DMS53 treated with DMSO at 0.1 percent for 48 hours (cell line): ENCODE results near the gene SH3BP5.

Experiments
- DNase-seq: peaks from one replicate; lab custom pipeline; 2025; ENCODE audit not compliant: unreplicated experiment; lab: John Stamatoyannopoulos, UW

Gene SH3BP5

DNA sequence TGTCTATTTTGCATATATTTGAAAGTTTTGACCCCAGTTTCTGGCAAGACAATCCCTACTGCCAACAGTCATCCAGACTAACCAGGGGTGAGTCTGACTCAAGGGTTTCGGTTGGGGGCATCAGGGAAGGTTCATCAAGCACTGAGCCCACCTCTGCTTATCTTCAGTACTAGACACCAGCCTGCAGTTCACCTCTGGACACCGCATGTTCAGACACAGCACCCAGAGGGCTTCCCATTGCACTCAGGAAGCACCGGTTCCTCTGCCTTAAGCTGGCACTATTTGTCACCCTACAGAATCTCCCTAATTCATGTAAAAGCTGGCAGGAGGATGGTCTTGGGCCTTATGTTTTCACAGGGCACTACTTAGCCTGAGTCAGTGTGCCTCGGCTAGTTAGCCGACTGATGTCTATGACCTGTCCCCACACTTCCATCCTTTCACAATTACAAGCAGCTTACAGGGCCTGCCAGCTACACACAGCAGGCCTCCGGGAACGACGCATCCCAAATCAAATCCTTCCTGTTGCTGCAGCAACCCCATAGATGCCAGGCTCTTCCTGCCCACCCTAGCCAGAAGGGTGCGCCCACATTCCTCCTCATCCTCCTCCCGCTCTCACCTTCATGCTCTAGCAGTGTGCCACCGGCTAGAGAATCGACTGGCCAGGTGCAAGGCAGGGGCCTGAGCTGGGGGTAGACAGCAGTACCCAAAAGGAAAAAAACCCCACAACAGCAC is 52.5 kb downstream of the SH3BP5 start:
- no peak for DNase-seq

DNA sequence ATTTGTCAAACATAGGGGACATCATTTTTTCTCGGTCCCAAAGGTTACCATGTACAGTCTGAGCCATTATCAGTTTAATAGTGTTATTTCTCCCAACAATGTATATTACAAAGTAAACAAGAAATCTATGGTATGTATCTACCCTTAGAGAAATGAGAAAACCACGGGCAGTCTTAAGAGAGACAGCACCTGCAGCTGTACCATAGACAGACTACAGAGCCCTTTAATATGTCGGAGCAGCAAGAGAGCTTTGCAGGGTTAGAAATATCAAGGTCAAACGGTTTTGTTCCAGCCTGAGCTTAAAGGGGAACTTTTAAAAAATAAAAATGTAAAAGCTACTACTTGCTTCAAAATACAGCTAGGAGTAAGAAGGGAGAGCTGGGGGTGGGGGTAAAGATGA is 53.2 kb downstream of the SH3BP5 start:
- DNase-seq = no peak

GRCh38 chr3:15277861-15278500 is 54.4 kb downstream of the SH3BP5 start:
- no peak for DNase-seq

- no peak for DNase-seq
Observed at GRCh38 chr3:15276028-15276724, 56.2 kb downstream of the SH3BP5 start.

GRCh38 chr3:15273227-15273626 is 59.2 kb downstream of the SH3BP5 start:
- no peak for DNase-seq

DNA sequence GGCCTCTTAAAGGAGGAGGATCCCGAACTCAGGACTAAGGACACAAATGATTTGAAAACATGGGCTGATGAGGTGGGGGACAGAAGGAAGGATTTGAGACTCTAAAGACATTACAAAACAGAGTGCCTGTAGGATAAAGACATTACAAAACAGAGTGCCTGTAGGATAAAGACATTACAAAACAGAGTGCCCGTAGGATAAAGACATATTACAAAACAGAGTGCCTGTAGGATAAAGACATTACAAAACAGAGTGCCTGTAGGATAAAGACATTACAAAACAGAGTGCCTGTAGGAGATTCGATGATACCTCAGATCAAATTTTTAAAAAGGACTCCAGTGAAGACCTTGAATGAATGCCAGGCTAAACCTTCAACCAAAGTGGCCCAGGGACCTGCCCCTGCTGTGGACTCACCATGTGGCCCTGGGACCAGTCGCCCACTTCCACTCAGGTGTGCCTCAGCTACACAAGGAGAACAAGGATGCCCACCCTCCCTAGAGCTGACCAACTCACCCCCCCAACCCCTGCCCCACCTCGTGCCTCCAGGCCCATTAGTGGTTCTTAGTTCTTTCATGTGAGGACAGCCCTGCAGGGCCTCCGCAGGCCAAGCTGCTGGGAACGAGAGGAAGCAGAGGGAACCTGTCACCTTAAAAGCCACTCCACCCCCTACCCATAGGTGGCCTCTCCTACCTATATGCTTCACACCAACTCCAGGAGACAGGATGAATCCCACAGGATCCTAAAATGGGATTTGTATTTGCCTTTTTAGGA is 59.8 kb downstream of the SH3BP5 start:
- DNase-seq = no peak

- no peak for DNase-seq
Observed at GRCh38 chr3:15271785-15272381, 60.5 kb downstream of the SH3BP5 start.

- no peak for DNase-seq
Observed at GRCh38 chr3:15271030-15271429, 61.4 kb downstream of the SH3BP5 start.

DNA sequence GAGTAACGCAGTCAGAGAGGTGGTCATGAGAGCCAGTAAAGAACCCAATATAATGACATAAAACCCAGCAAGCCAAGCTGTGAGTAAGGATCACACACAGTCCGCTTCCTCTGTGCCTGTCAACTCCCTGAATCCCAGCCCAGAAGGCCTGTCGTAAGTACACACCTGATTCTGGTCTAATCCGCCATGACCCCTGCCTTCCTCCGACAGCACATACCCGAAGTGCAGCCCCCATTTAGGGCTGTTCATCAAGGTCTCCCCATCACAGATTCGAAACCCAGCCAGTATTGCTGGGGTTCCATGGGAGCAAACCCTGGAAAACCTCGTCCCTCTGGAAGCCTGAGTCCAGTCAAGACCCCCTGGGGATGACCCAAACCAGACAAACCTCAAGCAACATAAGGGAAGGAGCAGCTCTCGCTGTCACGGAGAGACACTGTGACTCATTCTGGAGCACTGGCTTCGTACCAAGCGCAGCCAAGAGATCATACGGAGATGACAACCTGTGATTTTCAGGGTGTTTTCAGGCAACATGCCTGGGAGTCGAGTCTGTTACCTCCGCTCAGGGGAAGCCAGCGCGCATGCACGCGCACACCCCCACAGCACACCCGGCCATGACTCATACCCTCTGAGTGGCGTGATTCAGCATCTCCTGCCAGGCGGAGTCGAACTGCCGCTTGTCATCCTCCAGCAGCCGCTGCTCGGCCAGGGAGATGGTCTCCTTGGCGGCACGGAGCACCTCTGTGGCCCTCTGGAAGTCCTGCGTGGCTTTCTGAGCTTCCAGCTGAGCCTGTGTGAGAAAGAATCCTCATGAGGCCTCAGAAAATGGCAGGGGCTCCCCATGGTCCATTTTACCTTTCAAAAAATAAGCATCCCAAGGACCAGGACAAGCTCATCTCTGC is 63.0 kb downstream of the SH3BP5 start:
- peak; percentile 43 for DNase-seq

- peak; percentile 34 for DNase-seq
Observed at GRCh38 chr3:15268033-15268631, 64.3 kb downstream of the SH3BP5 start.

GRCh38 chr3:15267502-15267901 is 64.9 kb downstream of the SH3BP5 start:
- no peak for DNase-seq

DNA sequence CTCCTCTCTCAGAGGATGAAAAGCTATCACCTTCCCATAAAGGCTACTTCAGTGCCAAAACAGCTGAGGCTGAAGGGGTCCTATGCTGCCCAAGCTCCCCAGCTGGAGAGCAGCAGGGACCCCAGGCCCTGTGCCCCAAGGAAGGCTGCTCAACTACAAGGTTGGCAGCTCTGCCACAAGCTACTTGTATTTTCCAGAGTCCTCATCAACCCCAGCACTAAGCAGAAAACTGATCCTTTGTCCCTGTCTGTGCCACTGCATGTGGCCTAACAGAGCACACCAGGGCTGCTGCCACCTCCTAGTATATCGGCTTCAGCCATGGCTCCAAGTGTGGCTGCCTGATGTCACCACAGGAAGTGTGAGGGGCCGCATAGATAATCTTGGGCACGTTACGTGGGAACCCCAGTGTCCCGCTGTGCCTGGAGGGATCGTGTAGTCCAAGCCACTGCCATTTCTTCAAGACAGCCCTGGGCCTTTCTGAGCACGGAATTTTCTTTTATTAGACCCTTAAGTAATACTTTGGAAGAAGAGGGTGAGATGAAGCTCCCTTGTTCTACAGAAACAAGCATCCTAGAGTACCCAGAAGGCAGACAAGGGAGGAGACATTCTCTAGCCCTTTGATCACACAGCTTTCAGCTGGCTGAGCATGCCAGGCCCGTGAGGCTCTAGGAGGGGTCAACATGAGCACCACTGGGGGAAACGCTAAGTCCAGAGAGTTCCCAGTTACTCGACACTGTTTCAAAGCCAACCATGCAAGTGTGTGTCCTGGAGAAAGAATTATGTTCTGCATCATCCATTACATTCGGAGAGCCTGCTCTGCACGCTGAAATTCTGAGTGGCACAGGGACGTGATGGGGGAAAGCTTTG is 65.6 kb downstream of the SH3BP5 start:
- DNase-seq = no peak

- DNase-seq = no peak
Observed at GRCh38 chr3:15265655-15266509, 66.5 kb downstream of the SH3BP5 start.

GRCh38 chr3:15264486-15264885 is 67.9 kb downstream of the SH3BP5 start:
- DNase-seq = no peak

GRCh38 chr3:15263926-15264325 is 68.5 kb downstream of the SH3BP5 start:
- no peak for DNase-seq

GRCh38 chr3:15263120-15263519 is 69.3 kb downstream of the SH3BP5 start:
- DNase-seq = no peak

- no peak for DNase-seq
Observed at GRCh38 chr3:15262021-15262420, 70.4 kb downstream of the SH3BP5 start.

DNA sequence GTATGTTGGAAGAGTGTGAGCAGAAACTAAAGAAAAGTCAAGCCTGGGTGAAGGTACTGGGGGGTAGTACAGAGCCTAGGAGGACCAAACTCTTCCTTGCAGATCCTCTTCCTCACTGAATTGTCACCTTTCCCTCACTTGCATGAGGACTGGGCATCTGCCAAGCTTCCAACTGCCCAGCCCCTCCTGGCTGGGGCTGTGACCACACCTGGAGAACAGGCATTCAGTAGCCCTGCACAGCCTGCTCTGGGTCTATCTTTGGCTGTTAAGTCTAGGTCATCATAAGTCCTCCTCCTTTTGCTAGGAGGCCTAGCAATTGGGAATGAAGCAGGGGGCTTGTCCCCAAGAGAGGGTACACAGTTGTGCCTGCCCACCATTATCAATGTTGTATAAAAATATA is 71.1 kb downstream of the SH3BP5 start:
- no peak for DNase-seq
